Stimulated activated effector memory CD8-positive, alpha-beta T cell treated with anti-CD3 and anti-CD28 coated beads, Interleukin-12 subunit alpha, Interleukin-12 subunit beta, amount 100 ng/mL, for 72 hours (primary cell): ENCODE measurements around the gene NINJ1.

Experiments
- ATAC-seq: fragments of 150-1000 bp; cut with Tn5 transposase; 2 replicates; pipeline ENCODE4 v1.10.0; 2021
- DNase-seq, 2 donors: peaks; one replicate each; pipeline ENCODE4 v3.0.0; 2021 to 2022; ENCODE audit warnings: low spot score in 2 of 2
- H3K27ac Mint-ChIP-seq: one replicate; pipeline ENCODE4 v1.8.0; 2022; ENCODE audit warnings: mild to moderate bottlenecking, mixed read lengths
- H3K36me3 Mint-ChIP-seq: one replicate; pipeline ENCODE4 v1.8.0; 2022; ENCODE audit warnings: mild to moderate bottlenecking, mixed read lengths
- H3K4me1 Mint-ChIP-seq: one replicate; pipeline ENCODE4 v1.8.0; 2022; ENCODE audit warnings: mixed read lengths
- H3K4me3 Mint-ChIP-seq: one replicate; pipeline ENCODE4 v1.8.0; 2022; ENCODE audit warnings: mild to moderate bottlenecking, mixed read lengths
- H3K9me3 Mint-ChIP-seq: one replicate; pipeline ENCODE4 v1.8.0; 2022; ENCODE audit warnings: mixed read lengths

NINJ1 gene

DNA sequence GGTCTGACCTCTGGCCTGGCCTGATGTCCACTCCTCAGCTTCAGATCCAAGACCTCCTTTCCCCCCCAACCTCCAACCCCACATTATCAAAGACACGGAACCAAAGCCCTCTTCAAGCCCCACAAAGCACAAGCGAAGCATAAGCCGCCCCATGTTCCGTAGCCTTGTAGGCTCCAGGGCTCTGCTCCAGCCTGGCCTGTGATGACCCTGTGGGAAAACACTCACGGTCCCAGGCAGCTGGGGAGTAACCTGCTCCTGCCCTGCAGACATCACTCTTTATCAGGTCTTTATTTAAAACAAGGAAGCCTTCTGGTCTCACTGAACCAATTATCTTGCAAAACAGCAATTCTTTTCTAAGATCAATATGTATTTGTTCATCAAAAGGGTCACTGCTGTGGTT is 34.5 kb upstream of the NINJ1 start:
- Mint-ChIP-seq H3K9me3 (no peaks in the 10 kb centered on the region), H3K4me3 (no peak overlapping the region)

DNA sequence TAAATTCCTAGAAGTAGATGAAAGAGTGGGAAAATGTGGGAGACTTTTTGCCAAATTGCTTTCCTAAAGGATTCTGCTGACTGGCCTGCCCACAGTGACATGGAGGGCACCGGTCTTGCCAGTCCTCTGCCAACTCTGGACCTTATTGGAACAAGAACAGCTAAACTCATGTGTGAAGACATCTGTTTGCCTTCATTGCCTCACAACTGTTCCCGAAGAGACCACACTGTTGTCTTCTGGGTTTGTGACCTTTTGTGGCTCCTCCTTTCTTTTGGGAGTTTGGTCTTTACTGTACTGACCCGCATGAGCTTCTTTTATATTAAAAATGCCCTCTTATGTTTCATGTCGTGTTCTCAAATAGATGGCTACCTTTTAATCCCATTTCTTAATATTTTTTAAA is 33.8 kb upstream of the NINJ1 start:
- H3K27ac Mint-ChIP-seq, result no peak overlapping the region
- H3K9me3 Mint-ChIP-seq, result no peaks in the 10 kb centered on the region
- no peak for DNase-seq
- no peak for ATAC-seq
- H3K4me3 Mint-ChIP-seq, result no peak overlapping the region
- no peaks in the 10 kb centered on the region for H3K36me3 Mint-ChIP-seq
- H3K4me1 Mint-ChIP-seq, result peaks cover 13% of the 10 kb centered on the region

More for the DNA sequence above, 34.5 kb upstream of the NINJ1 start:
- H3K36me3 Mint-ChIP-seq, result no peaks in the 10 kb centered on the region
- no peak for ATAC-seq
- H3K4me1 Mint-ChIP-seq, result peaks cover 13% of the 10 kb centered on the region
- DNase-seq, result no peak
- no peak overlapping the region for H3K27ac Mint-ChIP-seq

- no peak for ATAC-seq
- no peak for DNase-seq
- H3K27ac Mint-ChIP-seq, result no peak overlapping the region
- H3K9me3 Mint-ChIP-seq, result no peaks in the 10 kb centered on the region
- no peaks in the 10 kb centered on the region for H3K36me3 Mint-ChIP-seq
- H3K4me3 Mint-ChIP-seq, result no peak overlapping the region
- peaks cover 13% of the 10 kb centered on the region for H3K4me1 Mint-ChIP-seq
Measured at GRCh38 chr9:93167185-93167584, 33.1 kb upstream of the NINJ1 start.

DNA sequence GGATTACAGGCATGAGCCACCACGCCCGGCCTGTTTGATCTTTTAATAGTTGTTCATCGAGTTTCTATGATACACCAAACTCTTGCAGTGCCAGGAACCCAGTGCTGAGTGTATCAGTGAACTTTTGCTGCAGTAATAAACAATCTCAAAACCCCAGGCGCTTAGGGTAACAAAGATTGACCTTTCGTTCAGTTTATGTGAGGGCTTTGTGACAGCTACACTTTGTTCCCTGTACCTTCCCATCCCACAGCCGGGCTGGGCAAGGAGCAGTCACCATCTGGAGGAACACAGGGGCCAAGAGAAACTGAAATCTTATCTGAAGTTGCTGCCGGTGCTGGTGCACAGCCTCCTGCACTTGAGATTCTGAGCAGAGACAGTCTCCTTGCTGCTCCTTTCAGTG is 32.6 kb upstream of the NINJ1 start:
- Mint-ChIP-seq H3K36me3 (no peaks in the 10 kb centered on the region), H3K4me3 (no peak overlapping the region), H3K27ac (no peak overlapping the region), H3K9me3 (no peaks in the 10 kb centered on the region), H3K4me1 (peaks cover 13% of the 10 kb centered on the region)
- no peak for ATAC-seq
- DNase-seq, result no peak

DNA sequence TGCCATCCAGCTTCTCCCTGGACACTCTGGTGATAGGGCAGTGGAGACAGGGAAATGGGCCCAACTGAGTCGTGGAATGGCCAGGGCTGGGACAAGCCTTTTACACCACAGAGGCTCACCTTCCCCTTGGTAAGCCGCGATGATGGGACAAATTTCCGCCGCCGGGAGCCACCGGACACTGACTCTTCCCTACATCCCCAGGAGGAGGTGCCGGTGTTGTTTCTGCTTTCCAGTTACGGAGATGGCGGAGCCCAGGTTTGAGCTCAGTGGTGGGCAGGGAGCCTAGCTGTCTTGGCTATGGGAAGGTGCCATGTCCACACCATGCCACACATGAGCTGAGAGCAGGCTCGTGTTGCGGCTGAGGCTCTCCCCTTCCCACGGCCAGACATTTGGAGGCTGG is 30.0 kb upstream of the NINJ1 start:
- Mint-ChIP-seq H3K27ac (no peak overlapping the region), H3K36me3 (no peaks in the 10 kb centered on the region), H3K4me1 (peaks cover 10% of the 10 kb centered on the region), H3K4me3 (no peak overlapping the region), H3K9me3 (no peaks in the 10 kb centered on the region)
- ATAC-seq (no peak), DNase-seq (no peak)

GRCh38 chr9:93161786-93162562 is 27.9 kb upstream of the NINJ1 start:
- Mint-ChIP-seq H3K4me3 (no peak overlapping the region), H3K27ac (no peak overlapping the region), H3K9me3 (no peaks in the 10 kb centered on the region), H3K4me1 (peaks cover 11% of the 10 kb centered on the region), H3K36me3 (peaks cover under 1% of the 10 kb centered on the region)
- ATAC-seq (no peak), DNase-seq (no peak)

DNA sequence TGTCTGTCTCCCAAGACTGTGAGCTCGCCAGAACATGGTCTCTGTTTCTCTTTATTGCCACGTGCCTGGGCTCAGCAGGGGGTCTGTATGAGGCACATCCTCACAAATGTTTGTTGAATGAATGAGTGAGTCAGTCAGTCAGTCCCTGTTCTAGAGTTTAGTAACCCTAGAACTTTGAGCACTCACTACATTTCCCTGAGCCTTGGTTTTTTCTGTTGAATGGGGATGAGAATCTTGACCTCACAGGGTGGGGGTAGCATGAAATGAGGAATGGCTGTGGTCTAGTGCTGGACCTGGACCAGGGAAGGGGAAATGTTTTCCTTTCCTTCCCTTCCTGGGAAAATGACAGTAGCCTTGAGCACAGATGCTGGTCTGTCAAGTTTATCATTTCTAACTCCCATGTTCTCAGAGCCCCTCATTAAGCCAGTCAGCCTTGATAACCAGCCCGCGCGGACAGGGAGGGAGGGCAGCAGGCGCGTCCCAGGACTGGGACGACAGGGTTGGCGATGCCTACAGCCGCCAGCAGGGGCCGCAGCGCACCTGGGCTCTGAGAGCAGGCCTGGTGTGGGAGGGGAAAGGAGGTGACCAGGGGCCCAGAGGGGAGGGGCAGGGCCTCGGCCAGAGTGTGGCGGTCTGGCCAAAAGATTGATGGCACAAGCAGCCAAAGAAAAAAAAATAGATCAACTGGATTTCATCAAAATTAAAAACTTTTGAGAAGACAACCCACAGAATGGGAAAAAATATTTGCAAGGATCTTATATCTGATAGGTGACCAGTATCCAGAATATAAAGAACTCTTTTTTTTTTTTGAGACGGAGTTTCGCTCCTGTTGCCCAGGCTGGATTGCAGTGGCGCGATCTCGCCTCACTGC is 25.8 kb upstream of the NINJ1 start:
- peak overlapping the region; percentile 43 for H3K27ac Mint-ChIP-seq
- H3K9me3 Mint-ChIP-seq, result no peaks in the 10 kb centered on the region
- H3K4me1 Mint-ChIP-seq, result peaks cover 27% of the 10 kb centered on the region
- peak; percentile 65 for ATAC-seq
- H3K4me3 Mint-ChIP-seq, result no peak overlapping the region
- DNase-seq, result peak; percentile 70 to 88
- H3K36me3 Mint-ChIP-seq, result peaks cover 9% of the 10 kb centered on the region

- H3K9me3 Mint-ChIP-seq, result no peaks in the 10 kb centered on the region
- DNase-seq (peak; percentile 42 to 85), ATAC-seq (peak; percentile 98)
- peaks cover 27% of the 10 kb centered on the region for H3K4me1 Mint-ChIP-seq
- H3K27ac Mint-ChIP-seq, result peak overlapping the region; percentile 84
- peak overlapping the region; percentile 11 for H3K4me3 Mint-ChIP-seq
- H3K36me3 Mint-ChIP-seq, result peaks cover 9% of the 10 kb centered on the region
Measured at GRCh38 chr9:93156475-93157008, 22.5 kb upstream of the NINJ1 start.

DNA sequence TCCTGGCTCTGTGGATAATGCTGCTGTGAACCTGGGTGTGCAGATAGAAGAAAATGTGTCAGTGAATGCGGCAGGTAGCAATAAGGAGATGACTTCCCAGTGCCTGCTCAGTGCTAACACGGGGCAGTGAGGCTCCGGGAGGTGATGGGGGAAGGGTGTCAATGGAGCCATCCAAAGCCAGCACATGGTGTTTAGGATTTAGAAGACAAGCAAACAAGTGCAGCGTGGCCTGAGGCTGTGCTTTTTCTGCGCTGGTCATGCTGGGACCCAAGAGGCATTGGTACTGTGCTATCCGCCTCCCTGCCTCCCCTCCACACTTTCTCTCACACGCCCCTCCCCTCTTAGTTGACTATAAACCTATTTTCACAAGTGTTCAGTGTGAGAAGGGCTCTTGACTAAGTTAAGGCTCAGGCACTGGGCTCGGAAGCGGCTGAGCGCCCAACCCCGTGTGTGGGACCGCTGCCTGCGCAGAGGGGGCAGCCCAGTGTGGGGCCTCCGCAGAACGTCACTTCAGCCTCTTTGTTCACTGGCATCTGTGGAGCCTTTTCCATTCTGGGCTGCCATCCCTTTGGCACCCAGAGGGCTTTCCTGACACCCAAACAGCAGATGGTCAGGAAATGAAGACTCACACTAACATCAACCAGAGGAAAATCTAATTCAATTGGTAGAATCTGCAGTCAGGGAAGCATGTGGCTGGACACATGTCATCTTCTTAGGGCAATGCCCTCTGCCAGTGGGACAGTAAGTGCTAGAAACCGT is 21.8 kb upstream of the NINJ1 start:
- no peaks in the 10 kb centered on the region for H3K9me3 Mint-ChIP-seq
- DNase-seq, result no peak
- peak overlapping the region; percentile 84 for H3K27ac Mint-ChIP-seq
- H3K36me3 Mint-ChIP-seq, result peaks cover 9% of the 10 kb centered on the region
- peak; percentile 44 for ATAC-seq
- peak overlapping the region; percentile 11 for H3K4me3 Mint-ChIP-seq
- peaks cover 29% of the 10 kb centered on the region for H3K4me1 Mint-ChIP-seq

DNA sequence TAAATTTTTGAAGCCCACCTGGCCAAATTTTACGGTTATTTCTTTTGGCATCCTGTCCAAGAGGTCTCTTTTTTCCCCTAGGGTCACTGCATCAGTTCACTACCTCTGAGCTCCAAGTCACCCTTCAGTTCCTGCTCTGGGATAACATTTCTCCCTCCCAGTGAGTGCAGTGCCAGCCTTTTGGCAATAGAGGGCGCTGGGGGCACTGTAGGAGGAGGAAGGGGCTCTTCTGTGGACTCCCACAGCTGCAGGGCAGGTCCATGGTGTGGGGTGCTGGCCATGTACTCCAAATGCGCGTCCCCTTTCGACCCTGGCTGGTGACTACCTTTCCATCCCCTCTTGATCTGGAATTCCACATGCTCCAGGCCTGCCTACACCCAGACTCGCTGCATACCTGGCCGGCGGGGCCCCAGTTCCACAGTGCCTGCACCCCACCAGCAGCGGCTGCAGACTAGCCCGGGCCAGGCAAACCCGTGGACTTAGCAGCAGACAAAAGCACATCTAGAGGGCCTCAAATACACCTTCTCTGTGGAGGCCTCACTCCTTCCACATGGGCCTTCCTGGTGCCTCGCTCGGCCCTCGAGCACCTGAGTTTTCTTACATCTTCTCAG is 20.3 kb upstream of the NINJ1 start:
- no peak for DNase-seq
- ATAC-seq, result no peak
- H3K4me3 Mint-ChIP-seq, result no peak overlapping the region
- peaks cover 9% of the 10 kb centered on the region for H3K36me3 Mint-ChIP-seq
- H3K9me3 Mint-ChIP-seq, result no peaks in the 10 kb centered on the region
- peaks cover 34% of the 10 kb centered on the region for H3K4me1 Mint-ChIP-seq
- H3K27ac Mint-ChIP-seq, result no peak overlapping the region

GRCh38 chr9:93151097-93151784 is 17.2 kb upstream of the NINJ1 start:
- peaks cover 50% of the 10 kb centered on the region for H3K4me1 Mint-ChIP-seq
- H3K4me3 Mint-ChIP-seq, result no peak overlapping the region
- peaks cover 6% of the 10 kb centered on the region for H3K9me3 Mint-ChIP-seq
- DNase-seq (no peak), ATAC-seq (no peak)
- peak overlapping the region; percentile 32 for H3K27ac Mint-ChIP-seq
- peaks cover 12% of the 10 kb centered on the region for H3K36me3 Mint-ChIP-seq

DNA sequence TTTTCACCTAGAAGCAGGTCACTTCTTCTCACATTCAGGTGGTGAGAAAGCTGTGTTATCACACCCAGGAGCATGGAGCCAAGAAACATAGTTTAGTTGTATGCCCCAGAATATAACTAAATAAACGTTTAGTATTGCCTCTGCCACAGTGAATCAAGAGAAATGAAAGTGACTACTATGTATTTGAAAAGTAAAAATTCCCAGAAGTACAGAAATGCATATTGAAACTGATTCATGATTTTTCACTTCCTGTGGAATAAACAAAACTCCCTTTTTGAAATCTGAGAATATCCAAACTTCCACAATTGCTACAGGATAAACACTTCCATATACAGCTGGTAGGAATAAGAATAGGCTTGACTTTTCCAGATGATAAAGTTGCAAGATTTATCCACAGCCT is 15.3 kb upstream of the NINJ1 start:
- Mint-ChIP-seq H3K9me3 (peaks cover 6% of the 10 kb centered on the region), H3K27ac (peak overlapping the region; percentile 29), H3K4me1 (peaks cover 49% of the 10 kb centered on the region), H3K36me3 (peaks cover 11% of the 10 kb centered on the region), H3K4me3 (peak overlapping the region; percentile 37)
- ATAC-seq (peak; percentile 41), DNase-seq (no peak)

- peaks cover 15% of the 10 kb centered on the region for H3K36me3 Mint-ChIP-seq
- peak overlapping the region; percentile 29 for H3K27ac Mint-ChIP-seq
- peaks cover 6% of the 10 kb centered on the region for H3K9me3 Mint-ChIP-seq
- no peak for DNase-seq
- peaks cover 56% of the 10 kb centered on the region for H3K4me1 Mint-ChIP-seq
- peak overlapping the region; percentile 37 for H3K4me3 Mint-ChIP-seq
- ATAC-seq, result peak; percentile 23
Measured at GRCh38 chr9:93148721-93149120, 14.7 kb upstream of the NINJ1 start.

DNA sequence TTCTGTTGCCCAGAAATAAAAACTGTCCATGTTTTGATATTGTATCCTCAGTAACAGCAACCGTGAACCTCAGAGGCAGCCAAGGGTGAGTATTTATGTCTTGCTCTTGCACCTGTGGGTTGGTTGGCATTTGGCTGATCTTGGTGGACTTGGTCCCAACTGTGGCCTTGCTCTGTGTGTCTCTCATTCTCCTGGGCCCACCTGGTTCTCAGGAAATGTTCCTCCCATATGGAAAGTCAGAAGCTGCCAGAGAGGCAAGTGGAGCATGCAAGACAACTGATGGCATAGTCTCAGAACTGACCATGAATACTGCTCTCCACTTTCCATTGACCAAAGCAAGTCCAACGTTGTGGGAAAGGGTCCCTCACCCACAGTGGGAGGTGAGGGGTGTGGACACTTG is 13.6 kb upstream of the NINJ1 start:
- no peak overlapping the region for H3K27ac Mint-ChIP-seq
- DNase-seq (no peak), ATAC-seq (no peak)
- no peak overlapping the region for H3K4me3 Mint-ChIP-seq
- peaks cover 15% of the 10 kb centered on the region for H3K36me3 Mint-ChIP-seq
- H3K9me3 Mint-ChIP-seq, result peaks cover 6% of the 10 kb centered on the region
- H3K4me1 Mint-ChIP-seq, result peaks cover 65% of the 10 kb centered on the region
